ENCODE data around the gene C3orf18.

The C3orf18 gene

GRCh38 chr3:50568947-50569749, 1.6 kb upstream of the C3orf18 start, which contains the start of gene HEMK1 (continued):
- TF ChIP-seq ZNF2 (tag by site-specific recombination; IDR thresholded peaks at IDR 0.05) (peak; percentile 80), ZNF18 (tag by site-specific recombination; IDR thresholded peaks at IDR 0.05) (0 out of 2 replicates have a peak, but pooled peaks have one; percentile 36), SP3 (tag by site-specific recombination; IDR thresholded peaks at IDR 0.05) (peak; percentile 90), ZNF561 (tag by site-specific recombination; IDR thresholded peaks at IDR 0.05; ENCODE audit: borderline replicate concordance) (peak; percentile 86), ZNF549 (tag by site-specific recombination; IDR thresholded peaks at IDR 0.05) (no peak), ZNF701 (tag by site-specific recombination; IDR thresholded peaks at IDR 0.05) (no peak), ZNF518A (tag by site-specific recombination; conservative IDR thresholded peaks at IDR 0.05; ENCODE audit: low read depth) (peak; percentile 94), REST (tag by site-specific recombination; IDR thresholded peaks at IDR 0.05) (no peak), ZNF174 (tag by site-specific recombination; IDR thresholded peaks at IDR 0.05) (no peak), ZNF555 (tag by site-specific recombination; conservative IDR thresholded peaks at IDR 0.05) (no peak), GLIS1 (tag by site-specific recombination; IDR thresholded peaks at IDR 0.05) (peak; percentile 78), ZSCAN30 (tag by site-specific recombination; IDR thresholded peaks at IDR 0.05) (peak; percentile 77), ZNF350 (tag by site-specific recombination; IDR thresholded peaks at IDR 0.05) (no peak), ZNF433 (tag by site-specific recombination; IDR thresholded peaks at IDR 0.05; ENCODE audit: low read depth) (no peak), ZNF596 (tag by site-specific recombination; IDR thresholded peaks at IDR 0.05) (no peak), ZNF501 (tag by site-specific recombination; IDR thresholded peaks at IDR 0.05) (peak; percentile 96), ZBTB44 (tag by site-specific recombination; IDR thresholded peaks at IDR 0.05) (0 out of 2 replicates have a peak, but pooled peaks have one; percentile 32), KLF9 (tag by site-specific recombination; IDR thresholded peaks at IDR 0.05; ENCODE audit: low read depth) (peak; percentile 98), ZNF621 (tag by site-specific recombination; IDR thresholded peaks at IDR 0.05) (no peak), ZNF76 (tag by site-specific recombination; IDR thresholded peaks at IDR 0.05; ENCODE audit: borderline replicate concordance, low read depth) (peak; percentile 74), ZNF148 (tag by site-specific recombination; IDR thresholded peaks at IDR 0.05; ENCODE audit: borderline replicate concordance) (no peak), ZBTB8A (tag by site-specific recombination; IDR thresholded peaks at IDR 0.05) (peak; percentile 90), ZNF558 (tag by site-specific recombination; IDR thresholded peaks at IDR 0.05) (peak; percentile 45; the same call in 1 of the 2 replicates)

All from HEK293 (cell line).